Mucosa of gallbladder (tissue), 1 donor: Measurements from ENCODE around the gene C1R. TPM values are rescaled to one million over a fixed set of nuclear protein-coding genes. Genes with fewer than 3 reads are reported as not detected.

Source experiments
- DNase-seq: peaks from one replicate; pipeline ENCODE4 v3.0.0-alpha.2; 2020; ENCODE audit warnings: low spot score
- total RNA-seq: library from RNA; stranded (reverse); gene quantifications from one replicate; pipeline ENCODE4 v1.2.1, GENCODE V29; 2021
- donor health status: DM: no; HTN: no; CAD: no.

The C1R gene
- total RNA-seq, 1 donor from 2014 or later = 303 TPM

- DNase-seq = no peak
Measured at GRCh38 chr12:7099290-7099996, 7.2 kb upstream of the C1R start.

DNA sequence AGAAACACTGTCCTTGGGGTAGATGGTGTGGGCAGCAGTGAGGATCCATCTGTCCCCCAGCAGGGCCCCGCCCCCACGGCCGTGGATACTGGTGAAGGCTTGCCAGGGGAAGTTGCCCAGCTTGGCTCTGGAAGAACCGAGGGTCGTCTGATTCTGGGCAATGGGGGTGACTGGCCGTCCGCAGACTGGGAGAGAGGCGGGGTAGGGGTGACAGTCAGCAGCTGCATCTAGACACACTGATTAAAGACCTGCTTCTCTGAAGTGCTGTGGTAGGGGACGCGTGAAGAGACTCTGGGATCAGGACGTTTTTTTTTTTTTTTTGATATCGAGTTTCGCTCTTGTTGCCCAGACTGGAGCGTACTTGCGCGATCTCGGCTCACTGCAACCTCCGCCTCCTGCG lies 4.7 kb upstream of the C1R start:
- no peak for DNase-seq

- DNase-seq = no peak
Measured at GRCh38 chr12:7096006-7096932, 4.0 kb upstream of the C1R start.

DNA sequence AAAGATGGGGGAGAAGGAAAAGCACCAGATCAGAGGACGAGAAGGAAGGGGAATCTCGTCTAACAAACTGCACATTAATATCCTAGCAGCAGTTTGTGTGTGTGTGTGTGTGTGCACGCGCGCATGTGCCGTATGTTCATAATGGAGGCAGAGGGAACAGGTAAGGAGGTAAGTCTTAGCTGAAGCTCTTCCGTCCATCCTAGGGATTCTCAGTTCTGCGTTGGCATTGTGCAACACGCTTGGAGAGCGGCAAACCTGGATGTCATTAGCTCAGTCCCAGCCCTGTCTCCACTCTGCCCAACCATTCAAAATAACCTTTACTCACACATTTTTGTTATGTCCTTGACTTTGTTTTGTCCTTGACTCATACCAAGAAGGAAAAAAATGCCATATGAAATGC lies 1.6 kb upstream of the C1R start:
- DNase-seq = no peak

DNA sequence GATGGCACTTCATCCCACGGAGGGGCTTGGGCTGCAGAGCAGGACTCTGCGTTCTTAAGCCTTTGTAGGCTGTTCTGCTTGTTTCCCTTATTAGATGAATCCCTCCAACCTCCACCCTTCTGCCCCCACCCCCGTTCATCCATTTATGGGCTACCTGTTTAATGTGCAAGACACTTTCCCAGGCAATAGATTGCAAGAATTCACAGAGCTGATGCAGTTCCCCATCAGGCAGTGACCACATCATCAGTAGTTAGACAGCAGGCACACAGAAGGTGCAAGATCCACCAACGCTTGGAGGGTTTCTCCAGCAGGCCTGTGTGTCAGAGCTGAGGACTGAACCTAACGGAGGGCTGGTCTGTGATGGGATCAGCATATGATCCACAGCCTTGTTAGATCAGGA lies 1.2 kb upstream of the C1R start:
- DNase-seq = no peak

DNA sequence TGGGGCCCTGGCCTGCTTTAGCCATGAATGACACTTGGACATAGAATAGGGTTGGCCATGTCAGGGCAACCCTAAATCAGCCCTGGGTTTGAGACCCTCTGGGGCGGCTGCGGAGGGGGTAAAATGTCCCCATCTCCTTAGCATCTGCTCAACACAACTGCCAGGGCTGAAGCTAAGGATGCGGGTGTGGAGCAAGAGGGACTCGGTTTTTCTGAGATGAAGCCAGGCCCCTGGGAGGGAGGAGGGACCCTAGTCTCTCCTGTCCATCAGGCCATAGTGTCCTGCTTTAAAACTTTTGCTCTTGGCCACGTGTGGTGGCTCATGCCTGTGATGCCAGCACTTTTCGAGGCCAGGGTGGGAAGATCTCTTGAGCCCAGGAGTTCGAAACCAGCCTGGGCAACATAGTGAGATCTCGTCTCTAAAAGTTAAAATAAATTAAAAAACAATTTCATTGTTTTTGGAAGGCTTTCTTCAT lies 778 bp upstream of the C1R start:
- no peak for DNase-seq

GRCh38 chr12:7091660-7092228 lies 501 bp downstream of the C1R start:
- no peak for DNase-seq

DNA sequence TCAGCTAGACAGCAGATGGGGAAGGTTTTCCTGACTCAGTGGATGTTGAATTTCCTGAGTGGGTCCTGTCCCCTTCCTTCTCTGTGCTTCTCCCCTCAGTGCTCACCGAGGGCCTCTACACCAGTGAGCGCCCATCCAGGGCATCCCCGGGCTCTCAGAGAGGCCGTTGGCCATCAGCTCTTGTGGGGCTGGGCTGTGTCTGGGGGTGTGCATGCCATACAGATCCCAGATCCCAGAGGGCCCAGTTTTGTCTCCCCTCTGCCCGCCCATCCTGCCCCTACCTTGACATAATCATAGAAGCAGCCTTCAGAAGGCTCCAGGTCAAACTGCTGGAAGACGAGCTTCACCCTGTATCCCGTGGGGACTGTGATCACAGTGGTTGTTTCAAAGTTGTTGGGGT lies 1.1 kb downstream of the C1R start:
- no peak for DNase-seq

DNA sequence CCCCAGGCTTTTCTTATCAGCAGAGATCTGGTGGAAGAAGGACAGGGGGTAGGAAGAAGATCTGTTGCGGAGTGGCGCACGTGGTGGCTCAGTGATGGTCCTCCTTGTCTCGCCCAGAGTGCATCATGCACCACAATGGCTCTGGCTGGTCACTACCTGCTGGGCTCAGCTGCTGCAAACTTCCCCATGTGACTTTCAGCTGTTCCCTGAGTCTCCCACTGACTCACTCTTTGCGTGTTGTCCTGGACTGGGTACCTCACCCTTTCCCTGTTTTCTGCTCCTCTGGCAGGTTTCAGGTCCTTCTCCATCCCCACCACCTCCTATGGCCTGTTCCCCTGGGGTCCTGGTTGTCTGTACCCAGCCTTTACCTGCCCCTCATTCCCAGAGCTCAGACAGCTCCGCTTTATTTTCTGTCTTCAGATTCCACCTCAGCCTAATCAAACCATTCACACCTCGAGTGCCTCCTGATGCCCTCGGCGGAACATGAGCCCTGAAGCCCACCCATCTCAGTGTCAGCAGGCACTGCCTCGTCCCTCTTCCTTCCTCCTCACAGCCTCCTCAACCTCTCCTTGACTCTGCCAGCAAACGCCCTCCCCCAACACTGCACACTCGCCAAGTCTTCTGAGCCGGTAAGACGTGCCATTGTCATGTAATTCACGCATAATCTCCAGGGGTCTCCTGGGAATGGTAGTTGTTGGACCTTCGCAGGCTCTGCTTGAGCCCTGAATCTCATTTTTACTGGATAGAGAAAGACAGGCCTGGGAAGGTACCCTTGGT lies 1.8 kb downstream of the C1R start:
- DNase-seq = no peak

GRCh38 chr12:7089196-7089871 lies 2.9 kb downstream of the C1R start:
- no peak for DNase-seq

DNA sequence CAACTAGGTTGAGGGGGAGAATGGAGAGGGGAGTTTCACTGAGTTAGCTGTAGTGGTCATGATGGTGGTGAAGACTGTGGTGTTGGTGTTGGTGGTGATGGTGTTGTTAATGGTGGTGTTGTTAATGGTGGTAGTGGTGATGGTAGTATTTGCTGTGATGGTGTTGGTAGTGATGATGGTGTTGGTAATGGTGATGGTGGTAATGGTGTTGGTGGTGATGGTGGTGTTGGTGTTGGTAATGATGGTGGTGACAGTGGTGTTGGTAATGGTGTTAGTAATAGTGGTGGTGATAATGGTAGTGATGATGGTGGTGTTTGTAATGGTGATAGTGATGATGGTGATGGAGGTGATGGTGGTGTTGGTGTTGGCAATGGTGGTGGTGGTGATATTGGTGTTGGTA lies 9.1 kb downstream of the C1R start:
- no peak for DNase-seq

DNA sequence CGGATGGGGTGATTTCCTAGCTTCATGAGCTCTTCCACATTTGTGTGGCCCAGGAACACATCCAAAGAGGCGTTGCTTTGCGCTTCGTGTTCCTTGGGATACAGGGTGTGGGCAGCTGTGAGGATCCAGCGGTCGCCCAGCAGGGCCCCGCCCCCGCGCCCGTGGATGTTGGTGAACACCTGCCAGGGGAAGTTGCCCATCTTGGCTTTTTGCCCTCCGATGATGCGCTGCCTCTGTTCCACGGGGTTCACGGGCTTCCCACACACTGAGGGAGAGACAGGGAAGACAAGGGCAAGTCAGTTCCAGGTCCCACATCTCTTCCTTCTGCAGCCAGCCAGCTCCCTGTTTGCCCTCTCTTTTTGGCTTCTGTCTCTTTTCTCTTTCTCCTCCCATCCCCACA lies 11.2 kb downstream of the C1R start:
- no peak for DNase-seq

GRCh38 chr12:7079826-7080125 lies 12.5 kb downstream of the C1R start:
- no peak for DNase-seq

GRCh38 chr12:7078163-7078562 lies 14.1 kb downstream of the C1R start:
- DNase-seq = no peak

- no peak for DNase-seq
Measured at GRCh38 chr12:7076493-7076892, 15.8 kb downstream of the C1R start.

DNA sequence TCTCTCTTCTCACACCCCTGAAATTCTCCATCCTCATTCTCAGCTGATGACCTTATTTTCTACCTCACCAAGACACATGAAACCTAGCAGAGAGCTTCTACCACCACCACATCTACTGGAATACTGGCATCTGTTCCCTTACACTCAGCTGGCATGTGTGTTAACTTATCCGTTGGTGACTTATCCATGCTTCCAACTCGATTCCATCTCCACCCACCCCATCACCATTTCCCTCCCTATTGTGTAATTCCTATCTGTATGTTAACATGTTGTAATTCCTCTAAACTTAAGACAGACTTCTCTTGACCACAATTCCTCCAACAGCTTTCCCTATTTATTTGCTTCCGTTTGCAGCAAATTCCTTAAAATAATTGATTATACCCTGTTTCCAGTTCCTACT lies 16.3 kb downstream of the C1R start:
- no peak for DNase-seq

DNA sequence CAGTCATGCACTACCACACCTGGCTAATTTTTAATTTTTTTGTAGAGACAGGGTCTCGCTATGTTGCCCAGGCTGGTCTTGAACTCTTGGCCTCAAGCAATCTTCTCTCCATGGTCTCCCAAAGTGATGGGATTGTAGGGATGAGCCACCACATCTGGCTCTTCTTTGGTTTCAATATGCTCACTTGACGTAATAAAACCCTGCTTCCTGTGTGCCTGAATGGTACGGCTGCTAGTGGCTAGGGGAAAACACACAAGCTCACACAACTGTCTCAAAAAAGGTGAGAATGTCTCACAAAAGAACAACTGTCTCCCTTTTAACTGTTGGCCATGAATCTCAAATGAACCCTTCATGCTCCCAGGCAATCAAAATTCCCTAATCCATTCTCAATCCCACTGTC lies 16.7 kb downstream of the C1R start:
- no peak for DNase-seq

GRCh38 chr12:7073946-7074345 lies 18.3 kb downstream of the C1R start:
- DNase-seq = no peak

GRCh38 chr12:7072554-7072953 lies 19.7 kb downstream of the C1R start:
- DNase-seq = no peak

DNA sequence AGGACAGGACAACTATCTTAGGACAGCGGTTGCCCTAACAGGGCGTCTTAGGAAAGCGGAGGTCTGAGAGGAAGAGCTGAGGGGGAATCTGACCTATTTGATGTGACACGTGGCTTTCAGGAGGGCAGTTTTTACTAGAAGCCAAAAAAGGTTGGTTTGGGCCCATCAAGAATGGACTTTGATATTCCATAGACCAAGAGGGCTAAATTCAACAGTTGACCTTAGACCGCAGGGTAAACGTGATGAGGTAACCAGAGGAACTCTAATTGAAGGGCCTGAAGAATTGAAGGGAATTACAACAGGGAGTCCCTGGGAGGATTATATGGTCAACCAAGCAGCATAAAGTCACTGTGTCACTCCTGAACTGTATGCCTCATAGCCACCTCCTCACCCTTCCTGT lies 20.2 kb downstream of the C1R start:
- DNase-seq = no peak

DNA sequence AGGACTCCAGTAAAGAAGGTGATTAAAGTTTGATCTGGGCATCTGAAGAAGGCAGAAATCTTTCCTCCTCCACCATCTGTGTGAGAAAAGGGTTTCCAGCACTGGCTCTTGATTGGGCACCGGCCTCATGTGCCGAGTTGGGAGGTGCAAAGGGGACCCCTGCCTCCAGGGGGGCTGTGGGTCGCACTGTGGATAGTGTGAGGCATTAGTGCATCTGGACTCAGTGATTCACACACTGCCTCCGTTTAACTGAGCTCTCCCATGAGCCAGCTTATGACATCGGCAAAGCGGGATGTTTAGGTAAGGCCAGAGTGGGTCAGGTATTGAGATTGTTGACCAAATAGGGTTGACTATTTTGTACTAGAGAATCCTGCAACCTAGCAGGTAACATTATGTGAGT lies 22.9 kb downstream of the C1R start:
- no peak for DNase-seq

GRCh38 chr12:7068994-7069346 lies 23.3 kb downstream of the C1R start:
- DNase-seq = no peak
